GM19043 (cell line): ENCODE results near the gene MAD1L1.

ENCODE experiments used
- ATAC-seq: cut with Tn5 transposase; IDR thresholded peaks from one replicate; pipeline ENCODE4 v1.9.1; 2021; ENCODE audit warnings: low read depth; ENCODE audit not compliant: unreplicated experiment

Gene MAD1L1

DNA sequence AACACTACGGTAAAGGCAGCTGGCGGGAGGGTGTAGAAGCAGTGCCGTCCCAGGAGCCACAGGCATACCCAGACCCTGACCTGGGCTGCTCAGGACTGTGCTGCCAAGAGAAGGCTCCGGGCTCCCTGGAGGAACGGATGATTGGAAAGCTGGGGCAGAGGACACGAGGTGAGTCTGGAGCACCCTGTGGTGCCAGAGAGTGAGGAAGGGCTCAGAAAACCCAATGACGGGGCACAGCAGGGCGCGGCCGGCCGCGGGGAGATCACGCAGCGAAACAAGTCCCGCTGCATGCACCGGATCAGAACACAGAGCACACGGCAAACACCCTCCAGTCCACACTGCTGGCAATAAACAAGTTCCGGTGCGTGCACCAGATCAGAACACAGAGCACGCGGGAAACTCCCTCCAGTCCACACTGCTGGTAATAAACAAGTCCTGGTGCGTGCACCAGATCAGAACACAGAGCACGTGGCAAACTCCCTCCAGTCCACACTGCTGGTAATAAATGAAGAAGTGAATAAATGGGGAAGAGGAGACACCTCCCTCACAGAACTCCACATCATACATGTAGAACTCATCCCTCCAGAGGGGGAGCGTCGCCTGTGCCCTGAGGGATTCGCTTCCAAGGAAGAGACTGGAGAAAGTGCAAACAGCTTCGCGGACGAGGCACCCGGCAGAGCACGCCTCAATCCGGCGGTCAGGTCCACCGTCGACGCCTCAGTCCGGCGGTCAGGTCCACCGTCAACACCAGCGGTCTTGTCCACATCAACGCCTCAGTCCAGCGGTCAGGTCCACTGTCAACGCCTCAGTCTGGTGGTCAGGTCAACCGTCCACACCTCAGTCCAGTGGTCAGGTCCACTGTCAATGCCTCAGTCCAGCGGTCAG lies 265.0 kb downstream of the MAD1L1 start:
- ATAC-seq, result no peak

DNA sequence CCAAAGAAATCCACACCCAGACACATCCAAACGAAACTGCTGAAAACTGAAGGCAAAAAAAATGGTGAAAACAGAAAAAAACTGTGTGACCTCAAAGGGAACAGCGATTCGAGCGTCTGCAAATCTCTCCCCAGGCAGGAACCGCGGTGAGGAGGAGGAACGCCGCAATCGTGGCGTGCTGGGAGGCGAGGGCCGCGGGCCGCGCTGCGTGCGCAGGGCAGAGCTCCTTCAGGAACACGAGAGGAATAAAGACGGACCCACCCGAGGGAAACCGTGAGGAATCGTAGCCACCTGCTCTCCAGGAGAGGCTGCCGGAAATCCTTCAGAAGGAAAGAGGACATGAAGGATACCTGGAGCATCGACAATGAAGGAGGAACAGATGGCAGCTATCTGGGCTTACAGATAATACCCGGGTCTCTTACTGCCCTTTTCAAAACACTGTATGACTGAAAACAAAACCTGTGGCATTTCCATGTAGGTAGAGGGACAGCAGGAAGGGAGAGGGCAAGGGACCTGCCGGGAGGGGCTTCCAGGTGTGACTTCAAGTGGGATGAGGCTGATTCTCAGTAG lies 266.0 kb downstream of the MAD1L1 start:
- no peak for ATAC-seq

DNA sequence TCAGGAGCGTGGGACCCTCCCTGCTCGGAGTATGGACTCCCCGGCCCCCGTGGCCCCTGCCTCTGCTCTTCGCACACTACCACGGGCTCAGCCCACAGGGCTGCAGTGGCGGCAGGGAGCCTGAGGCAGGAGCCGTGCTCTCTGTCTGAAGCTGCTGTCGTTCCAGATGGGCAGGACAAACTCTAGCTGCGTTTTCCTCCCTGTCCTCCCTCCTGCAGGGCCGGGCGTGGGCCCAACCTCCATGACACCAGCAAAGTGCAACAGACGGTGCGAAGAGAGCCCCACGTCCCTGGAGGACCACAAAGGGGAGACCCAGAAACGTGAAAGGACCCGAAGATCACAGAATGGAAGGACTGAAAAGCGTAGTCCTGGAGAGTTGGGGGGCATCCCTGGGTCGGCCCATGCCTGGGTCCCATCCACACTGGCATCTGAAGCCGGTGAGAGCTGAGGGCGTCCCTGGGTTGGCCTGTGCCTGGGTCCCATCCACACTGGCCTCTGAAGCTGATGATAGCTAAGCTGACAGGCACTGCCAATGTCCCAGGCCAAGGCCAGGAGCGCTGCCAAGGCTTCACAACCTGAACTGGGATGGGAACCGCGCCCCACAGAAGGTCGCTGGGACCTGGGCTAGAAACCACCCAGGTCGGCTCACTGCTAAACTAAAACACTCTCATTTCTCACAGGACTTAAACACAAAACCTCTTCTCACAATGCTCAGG lies 267.0 kb downstream of the MAD1L1 start:
- no peak for ATAC-seq

DNA sequence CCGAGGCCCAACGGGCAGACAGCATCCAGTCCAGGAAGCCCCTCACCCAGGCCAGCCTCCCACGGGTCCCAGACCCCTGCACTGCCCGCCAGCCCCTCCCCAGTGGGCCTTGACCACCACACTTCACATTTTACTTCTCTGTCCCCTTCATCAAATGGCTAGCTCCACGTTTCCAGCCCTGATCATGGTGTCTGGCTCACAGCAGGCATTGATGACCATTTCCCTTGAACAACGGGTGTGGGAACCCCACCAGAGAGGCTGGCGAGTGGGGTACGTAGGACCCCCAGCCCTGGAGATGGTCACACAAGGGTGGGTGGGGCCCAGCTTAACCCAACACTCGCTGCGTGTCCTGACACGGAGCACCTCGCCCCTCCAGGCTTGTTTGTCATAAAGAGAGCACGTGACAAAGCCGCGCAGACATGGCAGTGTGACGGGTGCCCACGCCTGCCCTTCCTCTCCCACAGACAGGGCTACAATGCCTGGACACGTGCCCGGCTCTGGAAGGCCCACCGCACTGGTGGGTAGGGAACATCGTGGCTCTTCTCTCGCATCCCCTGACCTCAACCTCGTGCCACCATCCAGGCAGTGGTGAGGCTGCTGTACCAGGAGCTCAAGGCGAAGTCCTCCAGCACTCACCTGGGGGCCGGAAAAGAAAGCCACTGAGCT lies 267.7 kb downstream of the MAD1L1 start:
- no peak for ATAC-seq

DNA sequence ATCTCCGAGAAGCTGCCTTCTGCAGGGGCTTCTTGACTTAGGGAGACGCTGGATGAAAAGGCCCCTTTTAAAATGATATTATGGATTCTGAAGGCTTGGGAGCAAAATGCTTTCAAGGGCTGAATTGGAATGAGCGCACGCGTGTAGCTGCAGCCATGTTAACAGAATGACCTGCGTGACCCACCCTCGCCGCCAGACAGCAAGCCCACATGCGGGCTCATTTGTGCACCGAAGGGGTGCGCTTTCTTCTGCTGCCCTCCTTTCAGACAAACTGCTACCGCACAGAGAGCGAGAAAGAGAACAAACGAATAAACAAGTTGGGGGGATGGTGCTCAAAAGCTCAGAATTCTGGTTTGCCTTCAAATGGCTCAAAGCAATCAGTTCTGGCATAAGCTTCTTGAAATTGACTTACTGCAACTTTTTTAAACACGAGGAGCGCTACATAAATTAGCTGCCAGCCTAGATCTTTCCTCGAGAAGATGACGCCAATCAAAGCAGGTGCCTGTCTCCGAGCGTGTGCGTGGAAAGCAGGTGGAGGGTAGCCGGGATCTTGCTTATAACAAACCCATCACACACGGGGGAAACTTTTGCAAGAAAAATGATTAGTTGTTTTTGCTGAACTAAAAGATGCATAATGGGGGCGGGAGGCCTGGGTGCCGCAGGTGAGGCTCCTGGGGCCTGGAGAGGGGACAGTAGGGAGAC lies 268.4 kb downstream of the MAD1L1 start:
- ATAC-seq, result no peak

DNA sequence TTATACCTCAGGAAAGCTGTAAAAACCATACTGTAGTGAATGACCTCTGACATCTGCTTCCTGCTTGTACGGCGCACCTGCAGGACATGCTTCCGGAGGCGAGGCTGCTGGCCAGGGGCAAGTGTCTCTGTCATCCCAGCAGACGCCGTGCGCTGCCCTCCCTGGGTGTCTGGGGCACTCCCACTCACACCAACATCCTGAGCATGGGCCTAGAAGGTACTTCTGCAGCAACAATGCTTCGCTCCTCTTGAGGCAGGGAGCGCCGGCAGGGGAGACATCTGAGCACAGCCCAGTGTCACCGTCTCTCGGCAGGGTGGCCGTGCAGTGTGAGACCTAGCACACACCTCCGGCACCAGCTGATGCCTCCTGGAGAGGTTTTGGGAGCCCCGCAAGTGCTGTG lies 269.2 kb downstream of the MAD1L1 start:
- ATAC-seq, result no peak

DNA sequence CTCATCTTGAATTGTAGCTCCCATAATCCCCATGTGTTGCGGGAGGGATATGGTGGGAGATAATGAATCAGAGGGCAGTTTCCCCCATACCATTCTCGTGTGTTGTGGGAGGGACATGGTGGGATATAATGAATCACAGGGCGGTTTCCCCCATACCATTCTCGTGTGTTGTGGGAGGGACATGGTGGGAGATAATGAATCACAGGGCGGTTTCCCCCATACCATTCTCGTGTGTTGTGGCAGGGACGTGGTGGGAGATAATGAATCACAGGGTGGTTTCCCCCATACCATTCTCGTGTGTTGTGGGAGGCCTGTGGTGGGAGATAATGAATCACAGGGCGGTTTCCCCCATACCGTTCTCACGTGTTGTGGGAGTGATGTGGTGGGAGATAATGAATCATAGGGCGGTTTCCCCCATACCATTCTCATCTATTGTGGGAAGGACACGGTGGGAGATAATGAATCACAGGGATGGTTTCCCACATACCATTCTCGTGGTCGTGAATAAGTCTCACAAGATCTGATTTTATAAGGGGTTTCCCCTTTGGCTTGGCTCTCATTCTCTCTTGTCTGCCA lies 271.0 kb downstream of the MAD1L1 start:
- no peak for ATAC-seq

DNA sequence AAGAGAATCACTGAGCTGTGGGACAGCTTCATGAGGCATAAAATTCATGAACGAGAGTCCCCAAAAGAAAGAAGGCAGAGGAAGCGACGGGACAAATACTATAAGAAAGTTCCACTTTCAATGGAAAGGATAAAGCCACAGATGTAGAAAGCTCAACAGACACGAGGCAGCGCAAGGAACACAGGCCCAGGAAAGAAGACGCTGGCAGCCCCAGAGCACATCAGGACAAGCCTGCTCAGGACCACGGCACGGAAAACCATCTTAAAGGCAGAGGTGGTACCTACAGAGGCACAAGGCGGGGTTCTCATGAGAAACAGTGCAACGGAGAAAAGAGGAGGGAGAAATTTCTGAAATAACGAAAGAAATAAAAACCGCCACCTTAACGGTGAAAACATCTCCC lies 273.4 kb downstream of the MAD1L1 start:
- no peak for ATAC-seq

DNA sequence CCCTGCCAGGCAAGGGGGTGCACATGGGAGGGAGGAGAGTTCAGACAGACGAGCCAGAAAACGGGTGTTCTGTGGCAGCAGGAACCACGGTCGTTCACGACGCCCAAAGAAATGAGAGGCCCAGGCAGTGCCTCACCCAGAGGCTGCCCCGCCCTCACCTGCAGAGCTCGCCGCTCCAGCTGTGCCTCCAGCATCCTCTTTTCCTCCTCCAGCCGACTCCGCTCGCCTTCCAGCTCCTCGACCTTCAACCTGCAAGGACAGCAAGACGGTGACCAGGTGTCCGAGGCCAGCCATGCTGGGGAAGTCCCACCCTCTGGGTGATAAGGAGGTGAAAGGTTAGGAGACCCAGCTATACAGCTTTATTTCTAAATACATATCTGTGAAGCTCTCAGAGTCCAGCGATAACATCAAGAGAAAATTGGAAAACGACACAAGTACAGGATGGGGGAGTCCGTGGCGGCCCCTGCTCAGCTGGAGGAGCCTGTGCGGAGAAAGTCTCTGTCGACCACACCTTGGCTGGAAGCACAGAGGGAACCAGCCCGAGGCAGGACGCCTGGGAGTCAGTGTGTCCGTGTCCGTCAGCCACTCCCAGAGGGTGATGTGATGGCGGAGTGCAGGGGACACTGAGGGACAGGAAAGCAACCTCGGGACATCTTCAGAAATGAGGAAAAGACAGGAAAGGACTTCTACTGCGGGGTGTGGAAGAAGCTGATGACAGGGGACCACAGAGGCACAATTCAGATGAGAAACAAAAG lies 275.1 kb downstream of the MAD1L1 start:
- no peak for ATAC-seq

DNA sequence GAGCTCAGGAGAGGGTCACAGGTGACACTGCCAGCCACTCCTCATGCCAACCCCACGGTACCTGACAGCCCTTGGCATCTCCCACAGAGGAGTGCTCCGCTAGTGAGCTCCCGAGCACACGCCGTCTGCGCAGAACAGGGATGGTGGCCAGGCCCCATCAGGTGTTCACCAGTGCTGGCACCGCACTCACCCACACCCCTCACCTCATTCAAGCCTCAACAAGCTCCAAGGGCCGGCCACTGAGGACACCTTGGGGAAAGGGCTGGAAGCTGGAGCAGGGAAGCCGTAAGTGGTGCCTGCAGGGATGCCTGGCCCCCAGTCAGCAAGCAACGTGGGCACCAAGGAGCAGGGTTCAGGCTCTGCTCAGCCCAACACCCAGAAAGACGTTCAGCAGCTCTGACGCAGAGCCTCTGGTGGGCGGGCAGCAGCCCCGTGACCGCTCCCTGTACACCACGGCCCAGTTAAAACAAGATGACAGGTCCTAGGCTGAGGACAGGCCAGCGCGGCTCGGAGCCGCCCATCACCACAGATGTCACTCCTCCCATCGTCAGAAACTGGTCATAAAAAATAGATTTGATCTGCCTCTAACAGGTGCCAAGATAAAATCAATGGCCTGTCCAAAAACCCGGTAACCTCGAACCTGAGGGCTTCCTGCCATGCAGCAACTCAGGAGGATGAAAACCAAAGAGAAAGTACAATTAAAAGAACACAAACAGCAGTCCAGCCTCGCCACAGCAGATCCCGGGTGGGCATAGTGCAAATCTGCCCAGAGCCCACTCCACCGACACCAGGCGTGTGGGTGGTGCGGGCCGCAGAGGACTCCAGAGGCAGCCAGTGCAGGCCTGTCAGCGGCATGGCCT lies 275.9 kb downstream of the MAD1L1 start:
- no peak for ATAC-seq

DNA sequence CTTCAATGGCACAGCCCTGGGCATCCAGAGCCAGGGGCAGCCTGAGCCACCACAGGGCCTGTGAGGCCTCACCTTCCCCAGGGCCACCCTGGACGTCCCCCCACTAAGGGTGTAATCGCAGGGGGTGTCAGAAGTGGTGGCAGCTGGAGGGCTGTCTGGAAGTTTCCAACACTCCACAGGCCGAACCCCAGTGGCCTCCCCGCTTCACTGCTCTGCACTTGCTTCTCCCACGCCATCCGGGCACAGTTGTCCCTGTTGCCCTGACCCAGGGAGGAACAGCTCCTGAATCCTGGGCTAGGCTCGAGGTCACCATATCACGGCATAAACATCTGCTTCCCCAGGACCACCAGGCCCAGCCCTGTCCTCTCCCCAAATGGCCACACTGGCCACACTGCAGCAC lies 276.6 kb downstream of the MAD1L1 start:
- ATAC-seq, result no peak

DNA sequence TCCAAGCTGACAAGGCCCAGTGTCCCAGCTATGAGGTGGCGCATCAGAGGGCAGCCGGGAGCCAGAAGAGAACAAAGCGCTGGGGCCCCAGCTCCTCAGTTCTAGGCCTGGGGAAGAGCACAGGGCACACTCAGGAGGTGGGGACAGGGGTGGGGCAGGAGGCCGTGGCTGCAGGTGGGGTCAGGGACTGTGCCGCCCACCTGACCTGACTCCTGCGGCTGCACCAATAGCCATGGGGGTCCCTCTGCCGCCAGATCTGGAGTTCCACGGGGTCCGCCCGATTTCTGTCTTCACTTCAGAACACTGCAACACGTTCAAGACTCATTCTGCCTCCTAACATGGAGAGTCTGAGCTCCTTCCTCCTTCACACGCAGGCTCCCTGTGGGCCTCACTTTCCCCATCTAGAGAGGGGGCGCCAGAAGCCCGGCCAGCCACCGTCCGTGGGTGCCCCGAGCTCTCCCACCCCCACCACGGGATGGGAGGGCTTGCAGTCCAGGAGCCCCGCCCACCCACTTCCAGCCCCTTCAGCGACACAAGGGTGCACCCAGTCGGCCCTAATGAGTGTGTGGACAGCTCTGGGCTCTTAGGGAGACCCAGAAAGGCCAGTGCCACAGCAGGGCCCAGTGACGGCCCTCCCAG lies 278.3 kb downstream of the MAD1L1 start:
- ATAC-seq, result no peak

DNA sequence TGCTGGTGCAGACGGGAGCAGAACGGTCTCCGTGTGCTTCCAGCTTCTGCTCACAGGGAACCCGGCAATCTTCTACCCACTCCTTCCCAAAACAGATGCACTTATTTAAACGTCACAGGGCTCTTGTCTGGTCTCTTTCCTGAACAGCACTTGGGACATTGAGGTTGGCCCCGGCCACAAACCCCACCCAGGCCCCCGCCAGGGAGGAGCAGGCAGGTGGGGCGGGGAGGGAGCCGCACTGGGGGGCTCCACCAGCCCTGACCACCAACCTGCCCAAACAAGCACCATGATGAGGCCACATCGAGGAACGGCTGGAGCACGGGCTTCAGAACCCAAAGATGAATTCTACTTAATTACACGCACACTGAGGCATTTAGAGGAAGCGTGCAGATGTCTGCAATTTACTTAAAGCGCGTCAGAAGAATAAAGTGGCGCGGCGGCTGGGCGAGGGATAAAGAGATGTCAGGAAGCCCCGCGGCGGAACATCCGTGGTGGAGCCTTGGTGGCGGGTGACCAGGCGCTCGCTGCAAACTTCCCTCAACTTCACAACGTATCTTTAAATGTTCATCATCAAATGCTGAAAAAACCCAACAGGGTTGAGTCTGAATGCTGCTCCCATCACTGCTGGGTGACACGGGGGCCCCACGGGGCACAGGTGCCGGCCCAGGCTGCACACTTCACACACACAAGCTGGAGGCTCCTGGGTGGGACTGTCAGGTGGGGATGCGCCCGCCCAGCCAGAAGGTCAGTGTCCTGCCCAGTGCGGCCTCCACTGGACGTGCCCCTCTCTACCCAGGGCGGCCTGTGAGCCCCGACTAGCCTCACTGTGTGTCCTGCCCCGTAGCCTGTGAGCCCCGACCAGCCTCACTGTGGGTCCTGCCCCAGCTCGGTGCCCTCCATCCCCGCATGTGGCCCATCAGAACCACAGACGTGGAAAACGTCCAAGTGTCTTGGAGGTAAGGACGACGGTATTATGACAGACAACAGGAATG lies 279.2 kb downstream of the MAD1L1 start:
- ATAC-seq, result no peak

DNA sequence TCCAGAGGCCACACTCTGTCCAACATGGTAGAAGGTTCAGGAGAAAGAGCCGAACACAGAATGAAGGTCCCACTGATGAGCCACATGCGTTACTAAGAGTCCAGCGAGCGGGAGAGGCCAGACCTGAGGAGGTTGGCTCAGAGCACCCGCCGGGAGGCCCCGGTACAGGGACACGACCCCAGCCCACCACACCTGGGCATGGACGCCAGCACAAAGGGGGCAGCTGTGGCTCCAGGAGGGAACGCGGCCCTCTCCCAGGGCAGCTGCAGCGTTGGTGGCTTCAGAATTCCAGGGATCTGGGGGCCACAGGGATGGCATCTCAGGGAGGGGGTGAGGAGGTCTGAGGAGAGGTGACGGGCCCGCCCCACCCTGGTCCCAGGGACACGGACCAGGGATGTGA lies 280.0 kb downstream of the MAD1L1 start:
- no peak for ATAC-seq

DNA sequence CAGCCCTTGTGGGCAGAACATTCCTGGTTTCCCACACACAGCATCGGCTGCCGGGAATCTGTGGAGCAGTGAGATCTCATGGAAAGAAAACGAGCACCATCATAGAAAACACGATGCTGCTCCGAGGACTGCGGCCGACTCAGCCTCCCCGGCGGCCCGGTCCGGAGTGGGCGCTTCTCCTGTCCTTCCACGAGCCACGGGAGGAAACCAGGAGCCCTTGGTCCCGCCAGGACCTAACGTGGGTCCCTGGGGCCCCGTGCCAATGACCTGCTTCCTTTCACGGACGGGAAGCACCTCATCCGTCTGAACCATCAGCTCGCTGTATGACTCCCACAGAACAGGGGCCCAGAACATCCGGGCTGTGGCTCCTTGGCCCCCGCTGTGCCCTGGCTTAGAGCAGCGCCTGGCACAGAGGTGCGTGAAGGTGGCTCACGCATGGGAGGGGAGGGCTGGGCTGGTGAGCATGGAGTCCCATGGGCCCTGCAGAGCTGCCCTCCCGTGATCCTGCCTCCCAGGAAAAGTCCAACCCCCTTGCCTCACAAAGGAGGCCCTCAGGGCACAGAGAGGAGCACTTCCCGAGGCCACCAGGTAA lies 280.5 kb downstream of the MAD1L1 start:
- no peak for ATAC-seq

DNA sequence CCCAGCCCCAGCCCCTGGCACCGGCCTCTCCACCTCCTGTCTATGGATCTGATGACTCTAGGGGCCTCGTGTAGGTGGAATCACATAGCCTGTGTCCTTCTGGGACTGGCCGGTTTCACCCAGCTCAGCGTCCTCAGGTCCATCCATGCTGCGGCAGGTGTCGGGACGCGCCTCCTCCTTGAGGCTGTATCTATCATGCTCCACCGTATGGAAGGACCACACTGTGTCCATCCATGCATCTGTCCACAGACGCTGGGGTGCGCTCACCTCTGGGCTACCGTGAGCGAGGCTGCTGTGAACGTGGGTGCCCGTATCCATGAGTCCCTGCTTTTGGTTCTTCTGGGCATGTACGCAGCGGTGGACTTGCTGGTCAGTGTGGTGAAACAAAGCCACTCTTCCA lies 281.1 kb downstream of the MAD1L1 start:
- ATAC-seq, result no peak

DNA sequence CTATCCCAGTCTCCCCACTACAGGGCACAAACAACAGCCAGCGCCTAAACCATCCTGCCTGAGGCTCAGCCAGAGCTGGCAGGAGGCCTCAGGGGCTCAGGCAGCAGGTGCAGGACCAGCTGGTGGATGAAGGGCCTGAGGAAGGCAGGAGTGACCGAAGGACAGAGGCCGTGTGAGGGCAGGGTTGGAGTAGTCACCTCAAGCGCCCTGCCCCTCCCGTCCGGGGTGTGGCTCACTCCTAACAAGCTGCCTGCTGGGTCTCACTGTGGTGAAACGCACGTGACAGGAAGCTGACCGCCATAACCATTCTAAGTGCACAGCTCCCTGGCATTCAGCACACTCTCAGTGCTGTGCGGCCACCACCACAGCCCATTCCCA lies 281.6 kb downstream of the MAD1L1 start:
- no peak for ATAC-seq
